ENCODE data around the gene HBQ1. TPM values are rescaled to one million over a fixed set of nuclear protein-coding genes. Genes with fewer than 3 reads are reported as not detected.
"Not testable (repeated sequence)": the region's sequence is repeated elsewhere in the genome, so short reads cannot be mapped to it uniquely, and the experiment has no call there.

HBQ1 gene
- total RNA-seq, 4 donors from 2014 or later: not detected

DNA sequence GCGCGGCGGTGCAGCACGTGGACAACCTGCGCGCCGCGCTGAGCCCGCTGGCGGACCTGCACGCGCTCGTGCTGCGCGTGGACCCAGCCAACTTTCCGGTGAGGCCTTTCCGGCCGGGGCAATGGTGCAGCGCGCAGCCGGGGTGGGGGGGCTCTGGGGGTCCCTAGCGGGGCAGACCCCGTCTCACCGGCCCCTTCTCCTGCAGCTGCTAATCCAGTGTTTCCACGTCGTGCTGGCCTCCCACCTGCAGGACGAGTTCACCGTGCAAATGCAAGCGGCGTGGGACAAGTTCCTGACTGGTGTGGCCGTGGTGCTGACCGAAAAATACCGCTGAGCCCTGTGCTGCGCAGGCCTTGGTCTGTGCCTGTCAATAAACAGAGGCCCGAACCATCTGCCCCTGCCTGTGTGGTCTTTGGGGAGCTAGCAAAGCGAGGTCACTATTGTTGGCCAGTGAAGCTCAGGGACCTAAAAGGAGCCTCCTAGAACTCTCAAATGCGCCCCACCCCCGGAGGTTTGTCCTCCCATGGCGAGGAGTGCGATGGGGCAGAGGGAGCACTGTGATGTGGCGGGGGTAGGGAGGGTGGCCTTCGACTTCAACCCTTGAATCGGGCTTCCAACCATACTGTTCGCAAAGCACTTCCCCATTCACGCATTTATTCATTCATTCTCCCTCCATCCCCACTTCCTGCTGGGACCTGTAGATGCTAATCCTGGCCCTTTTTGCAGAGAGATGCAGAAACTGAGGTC lies 13.7 kb upstream of the HBQ1 start:
- no peaks in the 10 kb centered on the region for H3K9me3 ChIP-seq
- H3K4me3 ChIP-seq: peak overlapping the region; percentile 25
- no peak for TF ChIP-seq POLR2AphosphoS5 (IDR thresholded peaks at IDR 0.05)
- TF ChIP-seq, protein P1, sequence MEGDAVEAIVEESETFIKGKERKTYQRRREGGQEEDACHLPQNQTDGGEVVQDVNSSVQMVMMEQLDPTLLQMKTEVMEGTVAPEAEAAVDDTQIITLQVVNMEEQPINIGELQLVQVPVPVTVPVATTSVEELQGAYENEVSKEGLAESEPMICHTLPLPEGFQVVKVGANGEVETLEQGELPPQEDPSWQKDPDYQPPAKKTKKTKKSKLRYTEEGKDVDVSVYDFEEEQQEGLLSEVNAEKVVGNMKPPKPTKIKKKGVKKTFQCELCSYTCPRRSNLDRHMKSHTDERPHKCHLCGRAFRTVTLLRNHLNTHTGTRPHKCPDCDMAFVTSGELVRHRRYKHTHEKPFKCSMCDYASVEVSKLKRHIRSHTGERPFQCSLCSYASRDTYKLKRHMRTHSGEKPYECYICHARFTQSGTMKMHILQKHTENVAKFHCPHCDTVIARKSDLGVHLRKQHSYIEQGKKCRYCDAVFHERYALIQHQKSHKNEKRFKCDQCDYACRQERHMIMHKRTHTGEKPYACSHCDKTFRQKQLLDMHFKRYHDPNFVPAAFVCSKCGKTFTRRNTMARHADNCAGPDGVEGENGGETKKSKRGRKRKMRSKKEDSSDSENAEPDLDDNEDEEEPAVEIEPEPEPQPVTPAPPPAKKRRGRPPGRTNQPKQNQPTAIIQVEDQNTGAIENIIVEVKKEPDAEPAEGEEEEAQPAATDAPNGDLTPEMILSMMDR (IDR thresholded peaks at IDR 0.05): no peak
- no peak for TF ChIP-seq POLR2A (IDR thresholded peaks at IDR 0.05)
- no peak for TF ChIP-seq EP300 (IDR thresholded peaks at IDR 0.05)
- DNase-seq (ENCODE audit: low spot score in 2 of 2): no peak
- H3K4me1 ChIP-seq: peaks cover 18% of the 10 kb centered on the region
- H3K36me3 ChIP-seq: no peaks in the 10 kb centered on the region
- WGBS: 8% methylated on average over 18 of the region's 45 CpGs
- H3K27me3 ChIP-seq: peaks cover 72% of the 10 kb centered on the region
- no peak overlapping the region for H3K27ac ChIP-seq

DNA sequence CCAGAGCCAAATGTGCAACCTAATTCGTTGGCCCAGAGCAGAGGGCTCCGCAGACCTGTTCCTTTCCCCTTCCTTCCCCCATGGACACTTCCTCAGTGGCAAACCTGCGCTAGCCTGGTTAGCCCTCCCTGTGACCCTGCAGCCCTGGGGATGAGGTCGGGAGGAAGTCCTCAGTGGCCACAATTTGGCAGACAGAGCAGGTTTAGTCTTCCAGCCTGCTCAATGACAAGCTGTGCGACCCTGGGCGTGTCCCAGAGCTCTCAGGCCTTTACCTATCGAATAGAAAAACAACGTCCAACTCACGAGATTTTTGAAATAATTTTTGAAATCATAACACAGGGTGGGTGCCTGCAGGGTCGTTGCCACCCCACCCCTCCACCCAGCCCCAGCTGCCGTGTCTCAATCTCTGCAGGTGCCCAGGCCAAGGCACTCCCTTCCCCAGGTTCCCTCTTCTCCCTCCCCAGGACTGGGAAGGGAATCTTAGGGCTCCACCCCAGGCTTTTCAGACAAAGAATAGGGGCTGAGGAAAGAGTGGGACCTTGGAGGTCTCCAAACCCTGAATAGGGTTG lies 13.1 kb upstream of the HBQ1 start:
- DNase-seq (ENCODE audit: low spot score in 2 of 2): no peak
- WGBS: 19% methylated on average over 11 of the region's 11 CpGs
- Histone ChIP-seq H3K4me1 (peaks cover 18% of the 10 kb centered on the region), H3K9me3 (no peaks in the 10 kb centered on the region), H3K27me3 (peaks cover 77% of the 10 kb centered on the region), H3K4me3 (no peak overlapping the region), H3K27ac (no peak overlapping the region), H3K36me3 (no peaks in the 10 kb centered on the region)
- TF ChIP-seq POLR2AphosphoS5 (IDR thresholded peaks at IDR 0.05) (no peak), POLR2A (IDR thresholded peaks at IDR 0.05) (no peak), EP300 (IDR thresholded peaks at IDR 0.05) (no peak)
- TF ChIP-seq, protein P1 (IDR thresholded peaks at IDR 0.05): no peak

DNA sequence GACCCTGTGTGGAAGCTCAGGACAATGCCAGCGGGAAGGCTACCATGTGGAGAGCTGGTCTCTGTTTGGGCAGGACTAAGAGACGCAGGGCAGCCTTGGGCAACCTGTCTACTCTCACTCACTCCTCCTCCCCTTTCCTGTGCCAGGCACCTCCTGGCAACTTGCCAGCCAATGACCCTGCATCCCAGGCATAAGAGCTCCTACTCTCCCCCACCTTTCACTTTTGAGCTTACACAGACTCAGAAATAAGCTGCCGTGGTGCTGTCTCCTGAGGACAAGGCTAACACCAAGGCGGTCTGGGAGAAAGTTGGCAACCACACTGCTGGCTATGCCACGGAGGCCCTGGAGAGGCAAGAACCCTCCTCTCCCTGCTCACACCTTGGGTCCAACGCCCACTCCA lies 11.8 kb upstream of the HBQ1 start:
- DNase-seq (ENCODE audit: low spot score in 2 of 2): no peak
- H3K4me3 ChIP-seq: no peak overlapping the region
- H3K4me1 ChIP-seq: peaks cover 18% of the 10 kb centered on the region
- TF ChIP-seq POLR2AphosphoS5 (IDR thresholded peaks at IDR 0.05): no peak
- TF ChIP-seq, protein P1 (IDR thresholded peaks at IDR 0.05): no peak
- TF ChIP-seq EP300 (IDR thresholded peaks at IDR 0.05): no peak
- no peak for TF ChIP-seq POLR2A (IDR thresholded peaks at IDR 0.05)
- WGBS: 76% methylated on average over 5 of the region's 6 CpGs
- no peaks in the 10 kb centered on the region for H3K9me3 ChIP-seq
- H3K27me3 ChIP-seq: peaks cover 73% of the 10 kb centered on the region
- H3K27ac ChIP-seq: no peak overlapping the region
- no peaks in the 10 kb centered on the region for H3K36me3 ChIP-seq

DNA sequence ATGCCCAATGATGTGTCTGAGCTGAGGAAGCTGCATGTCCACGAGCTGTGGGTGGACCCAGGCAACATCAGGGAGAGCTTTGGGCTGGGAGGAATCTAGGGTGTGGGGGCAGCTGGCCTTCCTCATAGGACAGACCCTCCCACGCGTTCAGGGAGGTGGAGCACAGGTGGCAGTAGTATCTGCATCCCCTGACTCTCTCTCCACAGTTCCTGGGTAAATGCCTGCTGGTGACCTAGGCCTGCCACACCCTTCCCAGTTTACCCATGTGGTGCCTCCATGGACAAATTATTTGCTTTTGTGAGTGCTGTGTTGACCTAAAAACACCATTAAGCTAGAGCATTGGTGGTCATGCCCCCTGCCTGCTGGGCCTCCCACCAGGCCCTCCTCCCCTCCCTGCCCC lies 11.2 kb upstream of the HBQ1 start:
- Histone ChIP-seq H3K9me3 (no peaks in the 10 kb centered on the region), H3K4me3 (no peak overlapping the region), H3K27ac (no peak overlapping the region), H3K36me3 (no peaks in the 10 kb centered on the region), H3K27me3 (peaks cover 75% of the 10 kb centered on the region), H3K4me1 (peaks cover 18% of the 10 kb centered on the region)
- DNase-seq (ENCODE audit: low spot score in 2 of 2): no peak
- no peak for TF ChIP-seq POLR2A (IDR thresholded peaks at IDR 0.05)
- no peak for TF ChIP-seq POLR2AphosphoS5 (IDR thresholded peaks at IDR 0.05)
- TF ChIP-seq, protein P1 (IDR thresholded peaks at IDR 0.05): no peak
- no peak for TF ChIP-seq EP300 (IDR thresholded peaks at IDR 0.05)
- no CpG with 5 or more reads among the region's 3 CpGs for WGBS

DNA sequence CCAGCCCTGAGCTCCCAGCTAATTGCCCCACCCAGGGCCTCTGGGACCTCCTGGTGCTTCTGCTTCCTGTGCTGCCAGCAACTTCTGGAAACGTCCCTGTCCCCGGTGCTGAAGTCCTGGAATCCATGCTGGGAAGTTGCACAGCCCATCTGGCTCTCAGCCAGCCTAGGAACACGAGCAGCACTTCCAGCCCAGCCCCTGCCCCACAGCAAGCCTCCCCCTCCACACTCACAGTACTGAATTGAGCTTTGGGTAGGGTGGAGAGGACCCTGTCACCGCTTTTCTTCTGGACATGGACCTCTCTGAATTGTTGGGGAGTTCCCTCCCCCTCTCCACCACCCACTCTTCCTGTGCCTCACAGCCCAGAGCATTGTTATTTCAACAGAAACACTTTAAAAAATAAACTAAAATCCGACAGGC lies 10.2 kb upstream of the HBQ1 start:
- not testable (repeated sequence) for H3K9me3 ChIP-seq; H3K4me3 ChIP-seq; H3K36me3 ChIP-seq; DNase-seq (ENCODE audit: low spot score in 2 of 2); H3K27ac ChIP-seq
- peaks cover 81% of the 10 kb centered on the region for H3K27me3 ChIP-seq
- 4% methylated on average over 4 of the region's 5 CpGs for WGBS
- H3K4me1 ChIP-seq: peaks cover 20% of the 10 kb centered on the region

All from suprapubic skin (tissue), 4 donors.